Measurements from ENCODE around the gene FOXK2. TPM values are rescaled to one million over a fixed set of nuclear protein-coding genes. Genes with fewer than 3 reads are reported as not detected.

FOXK2 gene
- total and polyA plus RNA-seq, 2 of the 8 experiments (the other 6 are each of a cell fraction or from before 2014, with no cell fraction given), result 34.7 to 64.9 TPM

- H4K91ac ChIP-seq (replicated peaks; ENCODE audit: insufficient read length, low read length), result no peak overlapping the region
- H4K5ac ChIP-seq (ENCODE audit: insufficient read length, low read depth, low read length), result no peak overlapping the region
- H2BK15ac ChIP-seq (ENCODE audit: low read length), result no peak overlapping the region
- no peaks in the 10 kb centered on the region for H3K9me3 ChIP-seq (ENCODE audit: insufficient read depth in 2 of 2, low read depth in 1 of 2, low read length in 1 of 2)
- CTCF ChIA-PET (ENCODE audit: partially characterized antibody), result no interaction called here
- peaks cover 0 to 9% (median 7%) of the 10 kb centered on the region in 4 experiments; a peak in 4 of 7 replicates for H3K27me3 ChIP-seq (replicated peaks in 1 of 4; ENCODE audit: control insufficient read depth in 3 of 4, extremely low read depth in 1 of 4, insufficient read depth in 3 of 4, low read length in 3 of 4)
- no peak overlapping the region for H2AK5ac ChIP-seq (ENCODE audit: low read depth, low read length)
- H3K56ac ChIP-seq (replicated peaks; ENCODE audit: insufficient read length, low read depth, low read length), result no peak overlapping the region
- H2BK20ac ChIP-seq (ENCODE audit: low read length), result no peak overlapping the region
- POLR2A ChIA-PET (ENCODE audit: partially characterized antibody), result no interaction called here
- no peak overlapping the region for H2BK120ac ChIP-seq (replicated peaks; ENCODE audit: low read depth, low read length)
- no peak overlapping the region for H2BK5ac ChIP-seq (ENCODE audit: low read depth, low read length)
- no peaks in the 10 kb centered on the region for H3K36me3 ChIP-seq (ENCODE audit: control insufficient read depth in 2 of 4, insufficient read depth in 4 of 4, low read length in 3 of 4)
- DNase-seq (ENCODE audit: low read depth in 1 of 2, low spot score in 2 of 2) (no peak), FAIRE-seq (no peak)
- no peak overlapping the region for H2BK12ac ChIP-seq (ENCODE audit: low read depth, low read length)
- no peaks in the 10 kb centered on the region for H3K79me1 ChIP-seq (ENCODE audit: low read depth, low read length)
- H2AFZ ChIP-seq (ENCODE audit: low read length), result no peak overlapping the region
- H4K20me1 ChIP-seq (replicated peaks in 1 of 2; ENCODE audit: control insufficient read depth in 1 of 2, insufficient read depth in 2 of 2, low read length in 2 of 2), result no peaks in the 10 kb centered on the region
- H3K14ac ChIP-seq (ENCODE audit: insufficient read length), result no peak overlapping the region
- H3K23me2 ChIP-seq (ENCODE audit: low read depth, low read length), result peaks cover 5% of the 10 kb centered on the region; the same call in 1 of the 2 replicates
- no peak overlapping the region for H4K8ac ChIP-seq (ENCODE audit: extremely low read depth, insufficient read depth, low read length)
- no peak overlapping the region for H3K27ac ChIP-seq (ENCODE audit: low read depth, low read length)
- H3K4ac ChIP-seq (replicated peaks; ENCODE audit: insufficient read length, low read depth, low read length), result no peak overlapping the region
- no peaks in the 10 kb centered on the region for H3K79me2 ChIP-seq (ENCODE audit: control insufficient read depth in 1 of 2, insufficient read depth in 2 of 2, low read length in 2 of 2)
- no peaks in the 10 kb centered on the region for H3K4me1 ChIP-seq (replicated peaks in 1 of 4; ENCODE audit: control insufficient read depth in 3 of 4, insufficient read depth in 4 of 4, low read length in 3 of 4)
- WGBS, 2 experiments (ENCODE audit: extremely low coverage in 1 of 2, insufficient coverage in 1 of 2, insufficient read length in 1 of 2, insufficient replicate concordance in 2 of 2, low coverage in 1 of 2, low lambda C conversion rate in 2 of 2, missing lambda C conversion rate in 1 of 2), result 93% methylated on average over 8 of the region's 8 CpGs; no CpG with 5 or more reads in 1 of the 2 experiments
- no peak overlapping the region for H3K4me2 ChIP-seq (ENCODE audit: insufficient read depth in 1 of 2, low read depth in 2 of 2, low read length in 2 of 2)
- no peak overlapping the region for H3K4me3 ChIP-seq (ENCODE audit: extremely low read depth in 1 of 4, insufficient read depth in 2 of 4, low read depth in 3 of 4, low read length in 4 of 4)
- H3K9ac ChIP-seq (replicated peaks in 1 of 4; ENCODE audit: extremely low read depth in 1 of 4, low read depth in 3 of 4, low read length in 3 of 4), result no peak overlapping the region
- no peak overlapping the region for H3K18ac ChIP-seq (ENCODE audit: extremely low read depth, low read length)
- no peak overlapping the region for H3K23ac ChIP-seq (ENCODE audit: insufficient read length)
Observed at GRCh38 chr17:82502207-82502606, 17.3 kb upstream of the FOXK2 start.
